B cell (primary cell): ENCODE data around the gene HPS6. TPM values are rescaled to one million over a fixed set of nuclear protein-coding genes. Genes with fewer than 3 reads are reported as not detected.

ENCODE experiments used
- ATAC-seq: fragments of 200-7000 bp; cut with Tn5 transposase; one replicate; pipeline ENCODE4 v1.10.0; 2021; ENCODE audit warnings: low read depth, mild to moderate bottlenecking, moderate number of reproducible peaks, moderate library complexity
- CTCF ChIA-PET: fragments of 350-600 bp; sonication (Branson Sonifier 250); formaldehyde crosslinking; loops from one replicate; lab custom pipeline; 2021; ENCODE audit warnings: antibody characterized with exemption, inconsistent platforms; lab: Charles Lee
- POLR2A ChIA-PET: fragments of 350-600 bp; sonication (Branson Sonifier 250); formaldehyde crosslinking; loops from one replicate; lab custom pipeline; 2021; ENCODE audit warnings: antibody characterized with exemption; lab: Charles Lee
- DNase-seq: peaks from one replicate; pipeline ENCODE4 v3.0.0; 2013
- H2AFZ ChIP-seq: 2 replicates; pipeline ENCODE4 v1.6.1; 2012; ENCODE audit warnings: mild to moderate bottlenecking, low read depth, low read length; ENCODE audit not compliant: insufficient read depth, poor library complexity, severe bottlenecking
- H3K27ac ChIP-seq, 2 donors: 1 replicate in 1 of 2; 2 replicates in 1 of 2; pipeline ENCODE4 v1.5.1; 2012 to 2013; ENCODE audit warnings: low read length in 2 of 2, mild to moderate bottlenecking in 2 of 2, moderate library complexity in 1 of 2
- H3K27me3 ChIP-seq, 4 experiments: fragments of 200-600 bp in 1 of 4; sonication (generic) in 1 of 4; replicated peaks in 1 of 4; 1 replicate in 2 of 4; 2 replicates in 2 of 4; pipeline versions ENCODE4 v1.6.1 to v1.7.0; 2013 to 2016; ENCODE audit warnings: low read length in 3 of 4, mild to moderate bottlenecking in 2 of 4, mixed read lengths in 1 of 4, moderate library complexity in 1 of 4; ENCODE audit not compliant: insufficient read depth in 4 of 4, control insufficient read depth in 3 of 4; ENCODE audit errors: control extremely low read depth in 1 of 4
- H3K36me3 ChIP-seq, 2 experiments: replicated peaks in 1 of 2; 1 replicate in 1 of 2; 2 replicates in 1 of 2; pipeline versions ENCODE4 v1.6.1 to v1.7.1; 2013; ENCODE audit warnings: low read length in 1 of 2; ENCODE audit not compliant: insufficient read depth in 2 of 2, control insufficient read depth in 1 of 2; ENCODE audit errors: control extremely low read depth in 1 of 2, extremely low read depth in 1 of 2
- H3K4me1 ChIP-seq, 2 donors: fragments of 200-600 bp in 1 of 2; sonication (generic) in 1 of 2; 1 replicate in 1 of 2; 2 replicates in 1 of 2; pipeline versions ENCODE4 v1.5.1 to v1.6.1; 2013 to 2017; ENCODE audit warnings: low read length in 2 of 2; ENCODE audit not compliant: control insufficient read depth in 2 of 2, insufficient read depth in 2 of 2
- H3K4me2 ChIP-seq: replicated peaks from 2 replicates; pipeline ENCODE3; 2012; ENCODE audit warnings: mild to moderate bottlenecking, low read depth, low read length; ENCODE audit not compliant: poor library complexity, severe bottlenecking
- H3K4me3 ChIP-seq, 5 experiments: fragments of 200-600 bp in 1 of 5; sonication (generic) in 1 of 5; 1 replicate in 3 of 5; 2 replicates in 2 of 5; pipeline versions ENCODE4 v1.5.1 to v1.7.0; 2011 to 2016; ENCODE audit warnings: low read length in 4 of 5, mild to moderate bottlenecking in 4 of 5, low read depth in 2 of 5, control low read depth in 1 of 5, moderate library complexity in 1 of 5; ENCODE audit not compliant: insufficient read depth in 1 of 5; ENCODE audit errors: control extremely low read depth in 1 of 5, extremely low read depth in 1 of 5
- H3K79me2 ChIP-seq: fragments of 200-600 bp; sonication (generic); one replicate; pipeline ENCODE4 v1.6.0; 2016; ENCODE audit warnings: low read length; ENCODE audit not compliant: control insufficient read depth, insufficient read depth
- H3K9ac ChIP-seq: fragments of 200-600 bp; sonication (generic); 2 replicates; pipeline ENCODE4 v1.6.1; 2017; ENCODE audit warnings: mild to moderate bottlenecking, low read length, moderate library complexity
- H3K9me3 ChIP-seq, 3 donors: one replicate each; pipeline versions ENCODE4 v1.6.1 to v1.7.1; 2013; ENCODE audit warnings: low read length in 2 of 3; ENCODE audit not compliant: control insufficient read depth in 2 of 3, insufficient read depth in 1 of 3; ENCODE audit errors: control extremely low read depth in 1 of 3
- H4K20me1 ChIP-seq: 2 replicates; pipeline ENCODE4 v1.6.0; 2012; ENCODE audit warnings: mild to moderate bottlenecking, low read length; ENCODE audit not compliant: insufficient read depth, control insufficient read depth, poor library complexity, severe bottlenecking
- H3K27ac Mint-ChIP-seq: one replicate; pipeline ENCODE4 v1.8.0; 2021; ENCODE audit warnings: mixed read lengths
- H3K27me3 Mint-ChIP-seq: one replicate; pipeline ENCODE4 v1.8.0; 2021; ENCODE audit warnings: mixed read lengths
- H3K4me1 Mint-ChIP-seq: one replicate; pipeline ENCODE4 v1.8.0; 2021; ENCODE audit warnings: mixed read lengths
- H3K4me3 Mint-ChIP-seq: one replicate; pipeline ENCODE4 v1.8.0; 2021; ENCODE audit warnings: mixed read lengths
- H3K9me3 Mint-ChIP-seq: one replicate; pipeline ENCODE4 v1.8.0; 2022; ENCODE audit warnings: mixed read lengths; ENCODE audit not compliant: insufficient read depth
- CTCF ChIP-seq: fragments of 200-600 bp; IDR thresholded peaks from one replicate; pipeline ENCODE4 v1.8.0; 2022; ENCODE audit warnings: antibody characterized with exemption, mild to moderate bottlenecking
- EZH2 ChIP-seq: IDR thresholded peaks from 2 replicates; pipeline ENCODE4 v1.6.1; 2012; ENCODE audit warnings: borderline replicate concordance, low read depth, mild to moderate bottlenecking, moderate library complexity, low read length; ENCODE audit not compliant: insufficient read depth, poor library complexity, severe bottlenecking
- WGBS: methylation state at CpG from one replicate; pipeline ENCODE4 v1.1.5; 2013; ENCODE audit warnings: missing lambda C conversion rate; ENCODE audit not compliant: insufficient coverage; 5-methylcytosine and 5-hydroxymethylcytosine counted together
- intact Hi-C: fragments of 100-400 bp; cut with micrococcal nuclease; formaldehyde crosslinking; loops from one replicate; pipeline ENCODE4 v1.10.0; 2022
- polyA plus RNA-seq: library from polyadenylated mRNA; depleted of rRNA; stranded (reverse); fragments of >200 nt; gene quantifications from 2 replicates; pipeline ENCODE4 v1.2.3, GENCODE V29; 2012
- total RNA-seq, 2 donors: library from RNA; stranded (reverse); fragments of 120-200 nt in 1 of 2; gene quantifications; 1 replicate in 1 of 2; 2 replicates in 1 of 2; pipeline versions ENCODE4 v1.2.3 to v1.2.4, GENCODE V29; 2013 to 2022

The HPS6 gene
- total and polyA plus RNA-seq, 2 donors (not counting 1 experiment from before 2014, with no cell fraction given): 2.8 to 29.5 TPM

GRCh38 chr10:102083541-102083940, 18.4 kb downstream of the HPS6 start:
- no peaks in the 10 kb centered on the region for H3K4me1 ChIP-seq
- Mint-ChIP-seq H3K27me3 (no peaks in the 10 kb centered on the region), H3K4me1 (no peaks in the 10 kb centered on the region), H3K27ac (no peak overlapping the region), H3K4me3 (no peak overlapping the region), H3K9me3 (no peaks in the 10 kb centered on the region)
- no peaks in the 10 kb centered on the region for H3K79me2 ChIP-seq
- no peak overlapping the region for H3K27ac ChIP-seq
- intact Hi-C loops: no loop called here
- H3K36me3 ChIP-seq: no peaks in the 10 kb centered on the region
- no peak overlapping the region for H2AFZ ChIP-seq
- H4K20me1 ChIP-seq: no peaks in the 10 kb centered on the region
- ATAC-seq: no peak
- POLR2A ChIA-PET: interaction anchor here (0.6 to 0.7 kb wide), 2 partner anchors 268 to 1612 kb away, joined by 9 to 10 read pairs; no protein-coding TSS in a partner anchor
- no peak for DNase-seq
- H3K4me3 ChIP-seq: no peak overlapping the region
- CTCF ChIA-PET: interaction anchor here (1.6 kb wide), 1 partner anchor 10 kb away, joined by 10 read pairs; no protein-coding TSS in a partner anchor
- WGBS: no CpG with 5 or more reads among the region's 3 CpGs
- no peaks in the 10 kb centered on the region for H3K9me3 ChIP-seq
- TF ChIP-seq EZH2 (no peak), CTCF (no peak)
- no peak overlapping the region for H3K9ac ChIP-seq
- H3K4me2 ChIP-seq: no peak overlapping the region
- no peaks in the 10 kb centered on the region for H3K27me3 ChIP-seq

GRCh38 chr10:102085336-102085735, 20.2 kb downstream of the HPS6 start:
- H3K27me3 Mint-ChIP-seq: no peaks in the 10 kb centered on the region
- Histone ChIP-seq H3K9me3 (no peaks in the 10 kb centered on the region), H3K79me2 (no peaks in the 10 kb centered on the region), H3K27me3 (no peaks in the 10 kb centered on the region), H3K4me1 (no peaks in the 10 kb centered on the region), H3K4me2 (no peak overlapping the region), H3K36me3 (no peaks in the 10 kb centered on the region), H3K9ac (no peak overlapping the region), H2AFZ (no peak overlapping the region), H3K4me3 (no peak overlapping the region), H3K27ac (no peak overlapping the region), H4K20me1 (no peaks in the 10 kb centered on the region)
- H3K27ac Mint-ChIP-seq: no peak overlapping the region
- H3K4me1 Mint-ChIP-seq: no peaks in the 10 kb centered on the region
- TF ChIP-seq CTCF (no peak), EZH2 (no peak)
- no peak overlapping the region for H3K4me3 Mint-ChIP-seq
- ATAC-seq (no peak), DNase-seq (no peak)
- ChIA-PET CTCF (no interaction called here), POLR2A (no interaction called here)
- H3K9me3 Mint-ChIP-seq: no peaks in the 10 kb centered on the region
- intact Hi-C loops: no loop called here
- 100% methylated on average over 1 of the region's 3 CpGs for WGBS
